GM19240 (cell line): ENCODE data around the gene ARMC9.

Experiments used
- DNase-seq: peaks from one replicate; pipeline ENCODE4 v3.0.0; 2011; ENCODE audit warnings: low spot score; ENCODE audit not compliant: insufficient read length

The ARMC9 gene

DNA sequence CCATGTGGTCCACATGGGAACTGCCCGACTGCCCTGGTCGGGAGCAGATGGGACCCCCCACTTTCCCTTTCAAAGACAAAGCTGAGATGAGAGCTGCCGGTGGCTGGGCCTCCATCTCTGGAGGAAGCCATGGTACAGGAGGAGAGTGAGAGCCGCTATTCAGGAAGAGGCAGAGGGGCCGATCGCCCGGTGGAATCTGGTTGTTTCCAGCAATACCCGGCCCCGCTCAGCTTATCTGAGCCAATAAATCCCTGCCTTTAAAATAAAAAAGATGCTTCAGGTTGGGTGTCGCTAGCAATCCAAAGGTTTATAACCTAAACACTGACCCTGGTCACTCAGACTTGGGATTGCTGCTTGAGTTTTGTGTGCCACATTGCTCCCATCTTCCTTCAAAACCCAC, 181.9 kb downstream of the ARMC9 start:
- DNase-seq = no peak

DNA sequence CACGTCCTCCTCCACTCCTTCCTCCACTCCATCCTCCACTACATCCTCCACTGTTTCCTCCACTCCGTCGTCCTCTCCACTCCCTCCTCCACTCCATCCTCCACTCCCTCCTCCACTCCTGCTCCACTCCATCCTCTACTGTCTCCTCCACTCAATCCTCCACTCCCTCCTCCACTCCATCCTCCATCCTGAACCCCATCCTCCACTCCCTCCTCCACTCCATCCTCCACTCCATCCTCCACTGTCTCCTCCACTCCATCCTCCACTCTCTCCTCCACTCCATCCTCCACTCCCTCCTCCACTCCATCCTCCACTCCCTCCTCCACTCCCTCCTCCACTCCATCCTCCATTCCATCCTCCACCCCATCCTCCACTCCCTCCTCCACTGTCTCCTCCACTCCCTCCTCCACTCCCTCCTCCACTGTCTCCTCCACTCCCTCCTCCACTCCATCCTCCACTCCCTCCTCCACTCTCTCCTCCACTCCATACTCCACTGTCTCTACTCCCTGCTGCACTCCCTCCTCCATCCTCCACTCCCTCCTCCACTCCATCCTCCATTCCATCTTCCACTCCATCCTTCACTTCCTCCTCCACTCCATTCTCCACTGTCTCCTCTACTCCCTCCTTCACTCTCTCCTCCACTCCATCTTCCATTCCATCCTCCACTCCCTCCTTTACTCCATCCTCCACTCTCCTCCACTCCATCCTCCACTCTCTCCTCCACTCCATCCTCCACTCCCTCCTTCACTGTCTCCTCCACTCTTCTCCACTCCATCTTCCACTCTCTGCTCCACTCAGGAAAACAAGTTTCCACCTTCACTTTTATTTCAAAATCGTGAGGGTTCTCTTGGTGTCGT, 182.8 kb downstream of the ARMC9 start:
- DNase-seq = no peak

DNA sequence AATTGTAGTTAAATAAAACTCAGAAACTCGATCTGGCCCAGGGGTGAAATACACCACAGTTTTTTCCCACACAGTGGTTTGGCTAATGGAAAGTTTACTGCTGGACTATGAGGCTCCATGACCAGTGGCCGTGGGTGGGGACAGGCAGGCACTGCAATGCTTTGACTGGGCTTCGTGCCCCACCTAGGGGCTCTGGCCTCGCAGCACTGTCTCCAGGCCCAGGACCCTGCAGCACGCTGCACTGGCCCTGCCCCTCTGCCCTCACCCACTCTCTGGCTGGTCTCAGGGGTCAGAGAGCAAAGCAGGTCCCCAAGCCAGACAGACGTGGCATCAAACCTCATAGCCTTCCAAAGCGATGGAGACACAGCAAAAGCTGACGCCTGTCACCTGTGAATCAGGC, 183.7 kb downstream of the ARMC9 start:
- DNase-seq = no peak

DNA sequence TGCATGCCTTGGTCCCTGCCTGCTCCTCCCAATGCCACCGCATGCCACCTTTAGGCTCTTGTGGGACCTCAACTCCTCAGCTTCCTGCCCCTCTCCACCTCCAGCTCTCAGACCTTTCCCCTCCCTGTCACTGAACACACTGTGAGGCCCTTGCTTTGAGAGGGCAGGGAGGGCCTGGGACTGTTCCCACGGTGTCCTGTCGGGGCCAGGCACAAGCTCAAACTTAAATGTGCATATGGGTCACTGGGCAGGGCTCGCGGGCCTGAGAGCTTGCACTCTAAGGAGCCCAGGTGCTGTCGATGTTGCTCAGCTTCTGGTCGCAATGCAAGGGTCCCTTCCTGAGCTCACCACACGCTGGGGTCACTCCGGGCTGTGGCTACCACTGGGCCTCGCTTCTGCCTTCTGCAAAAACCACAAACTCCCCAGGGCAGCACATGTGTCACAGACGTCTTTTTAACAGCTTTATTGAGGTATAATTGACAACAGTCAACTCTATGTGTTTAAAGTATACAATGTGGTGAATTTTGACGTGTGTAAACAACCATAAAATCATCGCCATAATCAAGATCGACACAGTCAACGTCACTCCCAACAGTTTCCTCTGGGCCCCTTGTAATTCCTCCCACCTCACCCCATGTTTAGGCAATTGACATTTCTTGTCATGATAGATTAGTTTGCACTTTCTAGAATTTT, 185.1 kb downstream of the ARMC9 start:
- DNase-seq = no peak

DNA sequence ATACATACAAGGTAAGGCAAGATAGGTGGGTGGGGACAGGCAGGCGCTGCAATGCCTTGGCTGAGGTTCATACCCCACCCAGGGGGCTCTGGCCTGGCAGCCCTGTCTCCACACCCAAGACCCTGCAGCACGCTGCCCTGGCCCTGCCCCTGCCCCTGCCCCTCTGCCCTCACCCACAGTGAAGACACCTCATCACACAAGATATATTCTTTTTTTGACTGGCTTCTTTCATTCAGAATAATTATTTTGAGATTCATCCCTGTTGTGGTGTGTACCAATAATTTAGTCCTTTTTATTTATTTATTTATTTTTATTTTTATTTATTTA, 185.6 kb downstream of the ARMC9 start:
- DNase-seq = no peak

DNA sequence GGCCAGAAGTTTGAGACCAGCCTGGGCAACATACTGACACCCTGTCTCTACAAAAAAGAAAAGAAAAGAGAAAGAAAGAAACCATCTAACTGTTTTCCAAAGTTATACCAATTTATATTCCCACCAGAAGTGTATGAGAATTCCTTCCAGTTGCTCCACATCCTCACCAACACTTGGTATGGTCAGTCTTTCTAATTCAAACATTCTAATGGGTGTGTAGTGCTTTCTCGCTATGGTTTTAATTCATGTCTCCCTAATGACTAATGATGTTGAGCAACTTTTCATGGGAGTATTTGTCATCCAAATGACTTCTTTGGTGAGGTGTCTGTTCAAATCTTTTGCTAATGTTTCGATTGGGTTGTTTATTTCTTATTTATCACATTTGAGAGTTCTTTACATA, 186.5 kb downstream of the ARMC9 start:
- DNase-seq = no peak

DNA sequence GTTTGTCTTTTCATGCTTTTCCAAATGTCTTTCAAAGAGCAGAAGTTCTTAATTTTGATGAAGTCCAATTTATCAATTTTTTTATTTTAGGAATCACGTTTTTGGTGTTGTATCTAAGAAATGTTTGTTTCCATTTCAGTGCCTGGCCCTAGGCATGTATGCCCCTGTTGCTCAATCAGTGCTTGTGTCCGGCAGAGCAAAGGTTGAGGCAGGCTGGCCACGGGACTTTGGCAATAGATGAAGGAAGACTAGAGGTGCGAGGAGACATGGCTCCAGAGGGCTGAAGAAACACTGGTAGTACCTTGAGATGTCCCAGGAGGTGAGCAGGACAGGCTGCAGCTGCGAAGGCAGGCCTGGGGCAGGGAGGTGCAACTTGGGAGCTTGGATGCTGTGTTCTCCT, 187.0 kb downstream of the ARMC9 start:
- no peak for DNase-seq

DNA sequence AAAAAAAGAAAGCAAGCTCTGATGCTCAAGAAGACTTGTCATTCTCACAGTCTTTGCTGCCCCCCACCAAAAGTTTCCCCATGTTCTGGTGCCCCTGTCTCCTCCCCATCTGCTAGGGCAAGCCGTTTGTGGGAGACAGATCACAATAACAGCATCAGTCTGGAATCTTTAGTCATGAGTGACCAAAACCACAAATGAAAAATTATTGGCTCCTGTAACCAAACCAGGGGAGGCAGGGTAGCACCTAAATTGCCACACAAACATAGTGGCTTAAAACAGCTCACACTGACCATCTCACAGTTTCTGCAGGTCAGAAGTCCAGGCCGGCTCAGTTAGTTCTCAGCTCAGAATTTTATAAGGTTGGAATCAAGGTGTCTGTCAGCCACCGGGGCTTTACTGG, 188.0 kb downstream of the ARMC9 start:
- DNase-seq = no peak

DNA sequence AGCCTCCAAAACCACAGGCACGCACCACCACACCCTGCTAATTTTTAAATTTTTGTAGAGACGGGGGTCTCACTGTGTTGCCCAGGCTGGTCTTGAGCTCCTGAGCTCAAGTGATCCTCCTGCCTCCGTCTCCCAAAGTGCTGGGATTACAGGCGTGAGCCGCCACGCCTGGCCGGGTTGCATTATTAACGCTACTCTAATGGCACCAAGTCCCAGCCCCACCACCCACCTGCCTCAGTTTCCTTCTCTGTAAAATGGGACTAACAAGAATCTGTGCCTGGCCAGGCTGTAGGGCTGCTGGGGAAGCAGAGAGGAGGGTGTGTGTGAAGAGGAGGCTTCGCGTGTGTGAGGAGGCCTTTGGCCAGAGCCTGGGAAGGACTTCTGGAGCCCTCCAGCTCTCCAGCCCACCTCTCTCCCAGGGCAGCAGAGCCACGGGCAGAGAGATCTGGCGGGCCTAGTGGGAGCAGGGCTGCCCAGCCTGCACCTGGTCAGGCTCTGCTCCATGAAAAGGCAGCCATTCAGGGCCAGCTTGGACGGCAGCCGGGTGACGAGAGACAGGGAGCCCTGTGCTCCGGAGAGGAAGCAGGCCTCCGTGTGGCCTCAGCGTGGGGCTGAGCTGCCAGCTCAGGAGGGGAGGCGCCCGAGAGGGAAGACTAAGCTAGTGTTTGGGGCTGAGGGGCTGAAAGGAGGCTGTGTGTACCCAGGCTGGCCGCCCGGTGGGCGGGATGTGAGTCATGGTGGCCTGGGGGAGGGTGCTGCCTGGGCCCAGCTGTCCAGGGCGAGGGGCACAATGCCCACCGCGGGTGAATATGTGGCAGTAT, 189.7 kb downstream of the ARMC9 start:
- no peak for DNase-seq

DNA sequence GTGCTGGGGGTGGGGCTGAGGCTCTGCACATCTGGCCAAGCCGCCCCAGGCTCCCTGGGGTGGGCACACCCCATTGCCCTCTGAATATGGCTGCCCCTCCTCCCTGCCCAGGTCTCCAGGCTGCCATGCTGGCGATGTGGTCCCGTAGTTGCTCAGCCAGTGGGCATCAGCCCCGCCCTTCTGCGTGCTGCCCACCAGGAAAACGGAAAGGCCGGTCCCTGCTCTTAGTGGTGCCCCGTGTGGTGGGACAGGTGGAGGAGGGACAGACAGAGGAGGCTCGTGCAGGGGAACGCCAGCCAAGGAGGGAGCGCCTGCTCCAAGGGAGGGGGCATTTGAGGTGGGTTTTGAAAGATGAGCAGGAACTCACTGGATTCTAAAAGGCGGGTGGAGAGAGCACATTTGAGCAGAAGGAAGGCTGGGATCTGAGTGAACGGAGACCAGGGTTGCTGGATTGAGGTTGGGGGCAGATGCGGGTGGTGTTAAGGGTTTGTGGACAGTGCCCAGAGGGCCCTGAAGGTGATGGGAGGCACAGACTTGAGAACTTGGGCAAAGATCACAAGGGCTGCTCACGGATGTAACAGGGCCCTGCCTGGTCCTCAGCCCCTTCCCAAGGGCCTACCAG, 190.4 kb downstream of the ARMC9 start:
- no peak for DNase-seq

DNA sequence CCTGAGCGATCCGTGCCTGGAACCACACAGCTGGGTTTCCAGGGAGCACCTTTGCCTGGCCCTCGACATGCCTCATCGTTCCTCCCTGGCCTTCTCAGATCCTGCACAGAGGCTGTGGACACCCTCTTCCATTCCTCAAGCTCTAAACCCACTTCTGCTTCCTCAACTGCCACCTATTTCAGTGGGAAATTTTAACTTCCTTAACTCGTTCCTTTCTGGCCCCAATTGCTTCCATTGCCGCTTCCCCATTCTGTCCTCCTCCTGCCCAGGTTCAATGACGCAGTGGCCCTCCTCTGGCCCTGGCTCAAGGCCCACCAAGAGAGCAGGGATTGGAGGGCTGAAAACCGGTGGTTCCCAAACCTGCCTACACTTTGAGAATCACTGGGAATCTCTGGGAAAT, 192.2 kb downstream of the ARMC9 start:
- DNase-seq = no peak

DNA sequence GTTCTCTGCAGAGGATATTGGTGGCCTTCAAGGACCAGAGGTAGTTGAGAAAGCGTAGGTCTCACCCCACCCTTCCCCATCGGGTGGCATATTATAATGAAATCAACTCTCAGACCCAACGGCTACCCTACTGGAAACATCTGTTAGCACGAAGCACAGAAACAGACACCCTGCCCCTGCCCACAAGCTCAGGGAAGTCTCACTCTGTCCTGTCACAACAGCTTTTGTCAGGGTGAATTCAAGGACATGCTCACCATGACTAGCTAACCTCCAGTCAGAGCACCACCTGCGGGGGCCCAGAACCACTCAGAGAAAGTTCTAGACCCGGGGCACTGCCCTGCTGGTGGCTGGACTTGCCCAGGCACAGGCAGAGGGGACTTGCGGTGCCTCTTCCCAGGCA, 193.6 kb downstream of the ARMC9 start:
- no peak for DNase-seq

DNA sequence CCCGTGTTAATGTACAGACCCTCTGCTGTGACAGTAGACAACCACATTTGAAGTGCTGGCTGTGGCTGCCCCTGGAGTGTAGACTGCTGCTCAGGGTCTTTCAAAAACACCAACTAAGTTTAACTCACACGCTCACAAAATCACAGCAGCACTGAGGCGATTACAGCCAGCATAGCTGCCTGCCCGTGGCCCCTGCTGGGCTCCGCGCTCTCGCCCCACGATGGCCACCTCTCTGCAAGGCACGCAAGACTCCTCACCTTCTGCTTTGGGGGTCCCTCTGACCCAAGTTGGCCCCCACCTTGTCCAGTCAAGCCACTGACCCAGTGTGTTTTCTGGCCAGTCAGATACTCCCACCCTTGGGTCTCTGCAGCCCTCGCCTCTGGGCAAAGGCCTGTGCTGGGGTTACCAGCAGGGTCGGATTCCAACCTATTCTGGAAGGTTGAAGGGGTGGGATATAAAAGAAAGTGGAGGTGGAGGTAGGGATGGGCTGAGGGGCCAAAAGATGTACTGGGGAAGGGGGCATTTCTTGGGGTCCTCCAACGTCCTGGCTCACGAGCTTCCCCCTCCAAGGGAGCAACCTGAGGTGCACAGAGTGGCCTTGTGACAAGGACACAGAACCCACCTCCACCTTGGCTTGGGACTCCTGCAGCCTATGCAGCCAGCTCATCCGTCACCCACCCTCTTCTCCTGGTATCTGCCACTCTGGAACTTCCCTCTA, 194.2 kb downstream of the ARMC9 start:
- DNase-seq = no peak

DNA sequence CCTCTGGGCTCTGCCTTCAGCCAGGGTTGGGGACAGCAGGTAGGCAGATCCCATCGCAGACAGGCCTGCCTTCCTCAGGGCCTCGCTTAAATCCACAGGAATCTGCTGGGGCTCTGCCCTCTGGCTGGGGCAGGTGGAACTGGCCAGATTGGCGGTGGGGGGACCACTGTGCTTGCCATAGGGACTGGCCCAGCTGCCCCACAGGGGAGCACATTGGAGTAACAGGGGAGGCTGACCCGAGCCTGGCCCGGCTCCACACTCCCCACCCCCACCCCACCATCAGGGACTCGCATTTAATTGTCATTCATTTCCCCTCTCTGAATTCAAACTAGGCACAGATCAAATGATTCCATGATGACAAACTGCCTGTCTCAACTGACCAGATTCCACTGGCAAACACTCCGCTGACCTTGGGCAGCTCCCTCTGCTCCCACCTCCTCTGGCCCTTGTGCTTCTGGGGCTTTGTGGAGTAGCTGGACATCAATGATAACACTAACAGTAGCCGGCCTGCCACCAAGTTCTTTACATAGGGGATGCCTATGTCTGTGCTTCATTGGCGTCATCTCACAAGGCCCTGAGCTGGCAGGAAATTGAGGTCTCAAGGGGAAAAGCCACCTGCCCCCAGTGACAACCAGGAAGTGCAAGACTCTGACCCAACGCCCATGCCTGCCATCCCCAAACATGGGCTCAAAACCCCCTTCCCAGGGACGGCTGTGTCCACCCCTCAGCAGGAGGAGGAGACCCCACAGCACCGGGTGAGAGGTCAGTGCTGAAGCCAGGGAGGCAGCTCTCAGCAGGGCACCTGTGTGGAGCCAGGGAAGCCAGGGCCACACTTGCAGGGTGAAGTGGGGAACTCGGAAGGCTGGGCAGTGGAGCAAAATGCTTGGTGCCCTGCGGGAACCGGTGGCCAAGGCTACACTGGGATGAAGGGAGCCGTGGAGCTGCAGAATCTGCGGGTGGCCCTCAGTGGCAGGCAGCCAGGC, 195.0 kb downstream of the ARMC9 start:
- peak; percentile 84 for DNase-seq

DNA sequence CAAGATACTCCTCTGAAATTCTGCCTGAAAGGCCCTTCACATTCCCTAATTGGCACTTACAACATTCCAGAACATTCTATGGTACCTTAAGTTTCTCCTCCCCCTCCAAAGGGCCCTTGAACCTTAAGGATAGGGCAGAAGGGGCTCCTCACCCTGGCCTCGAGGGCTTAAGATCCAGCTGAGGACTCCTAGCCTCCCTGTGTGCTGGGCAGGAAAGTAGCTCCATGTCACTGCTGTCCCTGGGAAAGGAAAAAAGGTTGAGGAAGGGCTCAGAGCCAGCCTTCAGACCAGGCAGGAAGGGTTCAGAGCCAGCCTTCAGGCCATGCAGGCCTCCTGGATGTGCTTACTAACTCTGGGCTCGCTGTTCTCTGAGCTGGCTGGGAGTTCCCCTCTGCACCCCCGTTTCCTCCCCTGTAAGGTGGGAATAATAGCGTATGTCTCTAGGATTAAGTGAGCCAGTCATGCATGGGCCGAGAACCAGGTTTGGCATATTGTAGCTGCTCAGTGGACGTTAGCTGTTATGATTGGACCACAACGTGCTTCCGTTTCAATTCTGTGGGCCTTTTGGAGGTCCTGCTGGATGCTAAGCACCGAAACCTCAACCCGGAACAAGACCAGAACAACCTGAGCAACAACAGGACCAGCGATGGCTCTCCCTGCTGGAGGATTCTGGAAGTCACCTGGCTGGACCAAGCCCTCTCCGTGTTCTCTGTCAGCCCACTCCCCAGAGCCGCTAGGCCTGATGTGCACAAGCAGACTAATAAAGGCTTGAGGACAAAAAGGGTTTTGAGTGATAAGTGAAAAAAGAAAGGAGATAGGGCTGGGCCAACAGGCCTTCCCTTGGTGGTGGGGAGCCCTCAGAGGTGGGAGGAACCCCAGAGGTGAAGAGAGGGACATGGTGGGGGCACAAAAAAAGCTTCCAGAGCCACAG, 196.0 kb downstream of the ARMC9 start:
- DNase-seq = peak; percentile 91

DNA sequence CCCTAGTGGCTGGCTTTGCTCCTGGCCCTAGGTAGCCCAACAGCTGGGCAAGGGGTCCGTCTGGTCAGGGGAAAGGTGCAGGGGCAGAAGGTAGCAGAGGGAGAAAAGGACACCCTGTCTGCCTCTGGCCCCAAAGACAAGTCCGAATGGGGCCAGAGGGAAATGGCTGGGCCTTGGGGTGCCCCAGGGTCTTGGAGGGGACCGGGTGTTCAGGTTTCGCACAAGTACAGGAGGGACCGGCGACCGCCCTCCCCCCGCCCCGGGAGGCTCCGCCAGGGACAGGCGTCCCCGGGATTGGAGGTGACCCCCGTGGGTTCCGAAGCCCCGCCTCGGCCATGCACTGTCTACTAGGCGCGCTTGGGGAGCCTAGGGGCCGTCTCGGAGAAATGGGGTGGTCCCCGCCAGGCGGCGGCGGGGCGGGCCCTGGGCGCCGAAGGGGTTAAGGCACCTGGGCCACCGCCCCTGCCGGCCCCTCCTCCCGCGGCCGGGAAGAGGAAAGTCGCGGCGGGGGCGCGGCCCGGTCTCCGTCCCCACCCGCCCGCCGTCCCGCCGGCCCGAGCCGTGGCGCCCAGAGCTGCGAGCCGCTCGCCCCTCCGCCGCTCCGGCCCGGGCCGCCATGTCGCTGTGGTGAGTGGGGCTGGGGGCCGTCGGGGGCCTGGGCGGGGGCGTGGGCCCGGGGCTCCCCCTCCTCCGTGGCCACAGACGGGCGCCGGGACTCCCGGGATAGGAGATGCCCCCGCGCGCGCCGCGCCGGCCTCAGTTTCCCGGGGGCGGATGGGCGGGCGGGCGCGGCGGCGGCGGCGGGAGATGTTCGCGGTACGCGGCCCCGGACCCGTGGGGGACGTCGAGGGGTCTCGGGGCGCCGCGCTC, 197.0 kb downstream of the ARMC9 start, which contains the start of gene B3GNT7:
B3GNT7 (plus strand) TSS at position 523 of the 870 bp plus-strand sequence; CDS start at position 617, 94 bp downstream.
- no peak for DNase-seq

DNA sequence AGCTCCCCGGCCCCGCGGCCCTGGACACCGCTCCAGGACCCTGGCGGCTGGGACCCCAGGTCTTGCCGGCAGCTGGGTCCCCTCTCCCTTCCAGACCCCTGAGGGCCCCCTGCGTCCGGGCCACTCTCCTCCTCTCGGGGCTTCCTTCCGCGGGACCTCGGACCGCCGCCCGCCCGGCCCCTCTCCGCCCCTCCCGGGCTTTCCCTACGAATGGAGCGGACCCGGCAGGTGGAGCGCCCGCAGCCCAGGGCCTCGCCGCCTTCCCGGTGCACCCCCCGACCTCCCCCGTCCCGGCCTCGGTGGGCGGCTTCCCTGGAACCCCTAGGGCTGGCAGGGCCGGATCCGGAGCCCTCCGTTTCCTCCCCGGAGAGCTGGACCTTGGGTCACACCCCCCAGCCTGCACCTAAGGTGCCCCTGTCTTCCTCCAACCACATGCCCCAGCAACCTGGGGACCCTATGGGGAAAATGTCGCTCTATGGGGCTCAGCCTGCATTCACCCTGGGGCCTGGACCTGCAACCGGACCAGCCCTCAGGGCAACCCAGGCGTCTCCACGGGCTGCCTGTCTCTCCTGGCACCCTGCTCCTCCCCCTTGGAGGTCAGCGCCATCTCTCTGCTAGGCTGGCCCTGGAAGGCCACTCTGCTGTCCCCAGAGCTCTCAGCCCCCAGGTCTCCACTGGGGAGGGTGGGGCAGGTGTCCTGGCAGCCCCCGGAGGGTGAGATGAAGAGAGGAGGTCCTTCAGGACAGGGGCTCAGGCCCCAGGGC, 197.8 kb downstream of the ARMC9 start:
- DNase-seq = no peak
